Skeletal muscle cell (primary cell): ENCODE data around the gene TOMM6.
"Not testable (repeated sequence)": the region's sequence is repeated elsewhere in the genome, so short reads cannot be mapped to it uniquely, and the experiment has no call there.

Experiments
- DNase-seq: peaks from one replicate; pipeline ENCODE4 v3.0.0-alpha.2; 2010; ENCODE audit warnings: low read depth
- H3K4me3 ChIP-seq: 2 replicates; pipeline ENCODE4 v1.5.1; 2011; ENCODE audit warnings: low read depth, mild to moderate bottlenecking, control low read depth, low read length, moderate library complexity

TOMM6 gene

GRCh38 chr6:41759905-41760579 is 27.5 kb upstream of the TOMM6 start:
- H3K4me3 ChIP-seq, result no peak overlapping the region
- no peak for DNase-seq

- no peak for DNase-seq
- no peak overlapping the region for H3K4me3 ChIP-seq
Observed at GRCh38 chr6:41763470-41763869, 24.0 kb upstream of the TOMM6 start.

GRCh38 chr6:41766043-41766664 is 21.3 kb upstream of the TOMM6 start:
- H3K4me3 ChIP-seq, DNase-seq: not testable (repeated sequence)

GRCh38 chr6:41767112-41767833 is 20.2 kb upstream of the TOMM6 start:
- no peak for DNase-seq
- H3K4me3 ChIP-seq, result no peak overlapping the region

- DNase-seq, result no peak
Observed at GRCh38 chr6:41768545-41769308, 18.8 kb upstream of the TOMM6 start.

GRCh38 chr6:41769376-41769775 is 18.1 kb upstream of the TOMM6 start:
- H3K4me3 ChIP-seq, result no peak overlapping the region

More at GRCh38 chr6:41768545-41769308, 18.8 kb upstream of the TOMM6 start:
- H3K4me3 ChIP-seq, result no peak overlapping the region

GRCh38 chr6:41770381-41771057 is 17.0 kb upstream of the TOMM6 start:
- DNase-seq, result no peak
- H3K4me3 ChIP-seq, result no peak overlapping the region

More at GRCh38 chr6:41769376-41769775, 18.1 kb upstream of the TOMM6 start:
- no peak for DNase-seq

GRCh38 chr6:41771058-41771983 is 16.2 kb upstream of the TOMM6 start:
- DNase-seq, result no peak
- no peak overlapping the region for H3K4me3 ChIP-seq

- DNase-seq, result no peak
- H3K4me3 ChIP-seq, result no peak overlapping the region
Observed at GRCh38 chr6:41774841-41775240, 12.7 kb upstream of the TOMM6 start.

- no peak for DNase-seq
- H3K4me3 ChIP-seq, result no peak overlapping the region
Observed at GRCh38 chr6:41775293-41775882, 12.1 kb upstream of the TOMM6 start.

GRCh38 chr6:41777551-41778285 is 9.8 kb upstream of the TOMM6 start:
- H3K4me3 ChIP-seq, result no peak overlapping the region
- no peak for DNase-seq

GRCh38 chr6:41778895-41779294 is 8.6 kb upstream of the TOMM6 start:
- peak overlapping the region; percentile 62 for H3K4me3 ChIP-seq
- no peak for DNase-seq

- H3K4me3 ChIP-seq, result peak overlapping the region; percentile 62
- no peak for DNase-seq
Observed at GRCh38 chr6:41779336-41779735, 8.2 kb upstream of the TOMM6 start.

GRCh38 chr6:41779788-41780550 is 7.5 kb upstream of the TOMM6 start, which contains the start of gene FRS3:
Gene FRS3 (minus strand): TSS chr6:41779900. CDS start chr6:41776987, 2,913 bp downstream.
- H3K4me3 ChIP-seq, result peak within 1 kb of the TSS; percentile 62
- peak; percentile 73 for DNase-seq

- peak within 1 kb of the TSS; percentile 62 for H3K4me3 ChIP-seq
- no peak for DNase-seq
Observed at GRCh38 chr6:41780551-41781365, 6.7 kb upstream of the TOMM6 start, which contains the start of gene PRICKLE4. Gene PRICKLE4 (plus strand): TSS chr6:41780782. CDS start chr6:41783474, 2,692 bp downstream.

GRCh38 chr6:41781366-41781730 is 6.1 kb upstream of the TOMM6 start:
- no peak for DNase-seq
- H3K4me3 ChIP-seq, result no peak overlapping the region
